ENCODE measurements around the gene COL4A2. TPM values are rescaled to one million over a fixed set of nuclear protein-coding genes. Genes with fewer than 3 reads are reported as not detected.

The COL4A2 gene
- polyA plus RNA-seq, 1 donor (not counting 4 experiments of a cell fraction or from before 2014, with no cell fraction given): 30.7 TPM

- peaks cover 16 to 27% of the 10 kb centered on the region in 2 experiments for H3K36me3 ChIP-seq (ENCODE audit: control insufficient read depth in 2 of 2, extremely low read depth in 1 of 2, insufficient read depth in 2 of 2, low read length in 2 of 2)
- no peaks in the 10 kb centered on the region for H4K20me1 ChIP-seq (ENCODE audit: control insufficient read depth, extremely low read depth, insufficient read depth, low read length)
- DNase-seq (ENCODE audit: low read depth, low spot score) (no peak), FAIRE-seq (no peak)
- H3K4me1 ChIP-seq (ENCODE audit: control insufficient read depth, extremely low read depth, insufficient read depth, low read length): no peaks in the 10 kb centered on the region
- no peak overlapping the region for H3K27ac ChIP-seq (ENCODE audit: control insufficient read depth, insufficient read depth, low read length)
- no peaks in the 10 kb centered on the region for H3K79me2 ChIP-seq (ENCODE audit: control insufficient read depth, insufficient read depth, low read length)
- no peaks in the 10 kb centered on the region for H3K9me1 ChIP-seq (ENCODE audit: control insufficient read depth, extremely low read depth, insufficient read depth, low read length)
- dilution Hi-C loops (cut with MboI; ENCODE audit: extremely low pct_ligation_motif_present, low sequenced_read_pairs): no loop called here
- no peak overlapping the region for H2AFZ ChIP-seq (ENCODE audit: control insufficient read depth, low read length)
- no peak overlapping the region for H3K4me3 ChIP-seq (ENCODE audit: control insufficient read depth in 2 of 3, extremely low read depth in 1 of 3, insufficient read depth in 2 of 3, low read depth in 1 of 3, low read length in 3 of 3)
- H3K27me3 ChIP-seq (ENCODE audit: control insufficient read depth, extremely low read depth, insufficient read depth, low read length): no peaks in the 10 kb centered on the region
- TF ChIP-seq CTCF (optimal IDR thresholded peaks at IDR 0.05 in 1 of 3, IDR thresholded peaks at IDR 0.05 in 1 of 3, conservative IDR thresholded peaks at IDR 0.05 in 1 of 3; ENCODE audit: extremely low read depth in 1 of 3, insufficient read depth in 2 of 3, low read length in 3 of 3) (no peak), EZH2 (IDR thresholded peaks at IDR 0.05; ENCODE audit: low read length) (no peak)
- H3K9me3 ChIP-seq (ENCODE audit: control insufficient read depth, low read depth, low read length): no peaks in the 10 kb centered on the region
- H3K9ac ChIP-seq (ENCODE audit: control insufficient read depth, extremely low read depth, insufficient read depth, low read length): no peak overlapping the region
- H3K4me2 ChIP-seq (ENCODE audit: control insufficient read depth, extremely low read depth, insufficient read depth, low read depth, low read length): no peak overlapping the region
Observed at GRCh38 chr13:110479215-110479545, 172.1 kb downstream of the COL4A2 start.

DNA sequence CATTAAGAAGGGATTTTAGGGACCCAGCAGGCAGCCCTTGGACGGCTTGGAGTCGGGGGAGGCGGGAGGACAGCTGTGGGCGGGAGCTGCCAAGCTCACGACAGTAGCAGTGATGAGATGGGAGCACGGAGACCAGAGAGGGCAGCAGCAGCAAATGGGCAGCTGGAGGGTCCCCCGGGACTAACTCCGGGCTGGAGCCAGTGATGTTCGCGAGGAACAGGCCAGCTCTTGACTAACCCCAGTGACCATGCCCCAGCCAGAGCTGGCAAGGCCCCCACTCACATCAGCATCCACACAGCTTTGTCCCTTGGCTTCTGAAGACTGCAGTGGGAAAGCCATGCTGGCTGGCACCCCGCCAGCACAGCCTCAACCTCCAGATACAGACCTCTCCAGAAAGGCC lies 172.6 kb downstream of the COL4A2 start:
- no peaks in the 10 kb centered on the region for H3K9me1 ChIP-seq (ENCODE audit: control insufficient read depth, extremely low read depth, insufficient read depth, low read length)
- H3K79me2 ChIP-seq (ENCODE audit: control insufficient read depth, insufficient read depth, low read length): no peaks in the 10 kb centered on the region
- no peak overlapping the region for H2AFZ ChIP-seq (ENCODE audit: control insufficient read depth, low read length)
- dilution Hi-C loops (cut with MboI; ENCODE audit: extremely low pct_ligation_motif_present, low sequenced_read_pairs): no loop called here
- no peaks in the 10 kb centered on the region for H3K27me3 ChIP-seq (ENCODE audit: control insufficient read depth, extremely low read depth, insufficient read depth, low read length)
- no peak overlapping the region for H3K27ac ChIP-seq (ENCODE audit: control insufficient read depth, insufficient read depth, low read length)
- H3K36me3 ChIP-seq (ENCODE audit: control insufficient read depth in 2 of 2, extremely low read depth in 1 of 2, insufficient read depth in 2 of 2, low read length in 2 of 2): peaks cover 16 to 23% of the 10 kb centered on the region in 2 experiments
- TF ChIP-seq CTCF (optimal IDR thresholded peaks at IDR 0.05 in 1 of 3, IDR thresholded peaks at IDR 0.05 in 1 of 3, conservative IDR thresholded peaks at IDR 0.05 in 1 of 3; ENCODE audit: extremely low read depth in 1 of 3, insufficient read depth in 2 of 3, low read length in 3 of 3): no peak
- TF ChIP-seq EZH2 (IDR thresholded peaks at IDR 0.05; ENCODE audit: low read length): no peak
- H3K4me1 ChIP-seq (ENCODE audit: control insufficient read depth, extremely low read depth, insufficient read depth, low read length): no peaks in the 10 kb centered on the region
- FAIRE-seq (no peak), DNase-seq (ENCODE audit: low read depth, low spot score) (no peak)
- H3K4me2 ChIP-seq (ENCODE audit: control insufficient read depth, extremely low read depth, insufficient read depth, low read depth, low read length): no peak overlapping the region
- no peak overlapping the region for H3K4me3 ChIP-seq (ENCODE audit: control insufficient read depth in 2 of 3, extremely low read depth in 1 of 3, insufficient read depth in 2 of 3, low read depth in 1 of 3, low read length in 3 of 3)
- no peaks in the 10 kb centered on the region for H4K20me1 ChIP-seq (ENCODE audit: control insufficient read depth, extremely low read depth, insufficient read depth, low read length)
- no peaks in the 10 kb centered on the region for H3K9me3 ChIP-seq (ENCODE audit: control insufficient read depth, low read depth, low read length)
- no peak overlapping the region for H3K9ac ChIP-seq (ENCODE audit: control insufficient read depth, extremely low read depth, insufficient read depth, low read length)

All from keratinocyte (primary cell).